Measurements from ENCODE around the gene EYA2.

The EYA2 gene

DNA sequence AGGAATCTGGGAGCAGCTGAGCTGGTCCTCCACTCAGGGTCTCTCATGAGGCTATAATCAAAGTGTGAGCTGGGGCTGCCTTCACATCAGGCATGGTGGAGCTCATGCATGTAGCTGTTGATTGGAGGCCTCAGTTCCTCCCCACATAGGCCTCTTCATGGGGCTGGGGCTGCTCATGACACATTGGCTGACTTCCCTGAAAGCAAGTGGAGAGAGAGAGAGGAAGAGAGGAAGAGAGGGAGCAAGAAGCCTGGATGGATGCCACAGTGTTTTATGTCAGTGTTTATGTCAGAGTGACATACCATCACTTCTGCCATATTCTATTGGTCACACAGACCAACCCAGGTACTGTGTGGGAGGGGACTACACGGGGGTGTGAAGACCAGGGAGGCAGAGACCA, 43.8 kb downstream of the EYA2 start:
- TF ChIP-seq, protein P1, sequence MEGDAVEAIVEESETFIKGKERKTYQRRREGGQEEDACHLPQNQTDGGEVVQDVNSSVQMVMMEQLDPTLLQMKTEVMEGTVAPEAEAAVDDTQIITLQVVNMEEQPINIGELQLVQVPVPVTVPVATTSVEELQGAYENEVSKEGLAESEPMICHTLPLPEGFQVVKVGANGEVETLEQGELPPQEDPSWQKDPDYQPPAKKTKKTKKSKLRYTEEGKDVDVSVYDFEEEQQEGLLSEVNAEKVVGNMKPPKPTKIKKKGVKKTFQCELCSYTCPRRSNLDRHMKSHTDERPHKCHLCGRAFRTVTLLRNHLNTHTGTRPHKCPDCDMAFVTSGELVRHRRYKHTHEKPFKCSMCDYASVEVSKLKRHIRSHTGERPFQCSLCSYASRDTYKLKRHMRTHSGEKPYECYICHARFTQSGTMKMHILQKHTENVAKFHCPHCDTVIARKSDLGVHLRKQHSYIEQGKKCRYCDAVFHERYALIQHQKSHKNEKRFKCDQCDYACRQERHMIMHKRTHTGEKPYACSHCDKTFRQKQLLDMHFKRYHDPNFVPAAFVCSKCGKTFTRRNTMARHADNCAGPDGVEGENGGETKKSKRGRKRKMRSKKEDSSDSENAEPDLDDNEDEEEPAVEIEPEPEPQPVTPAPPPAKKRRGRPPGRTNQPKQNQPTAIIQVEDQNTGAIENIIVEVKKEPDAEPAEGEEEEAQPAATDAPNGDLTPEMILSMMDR (IDR thresholded peaks at IDR 0.05; ENCODE audit: control insufficient read depth, insufficient read depth, low read depth, low read length, missing control alignments) = no peak
- H3K4me3 ChIP-seq (ENCODE audit: control insufficient read depth, low read depth, low read length) = no peak overlapping the region
- no peak for DNase-seq (ENCODE audit: low read depth)

DNA sequence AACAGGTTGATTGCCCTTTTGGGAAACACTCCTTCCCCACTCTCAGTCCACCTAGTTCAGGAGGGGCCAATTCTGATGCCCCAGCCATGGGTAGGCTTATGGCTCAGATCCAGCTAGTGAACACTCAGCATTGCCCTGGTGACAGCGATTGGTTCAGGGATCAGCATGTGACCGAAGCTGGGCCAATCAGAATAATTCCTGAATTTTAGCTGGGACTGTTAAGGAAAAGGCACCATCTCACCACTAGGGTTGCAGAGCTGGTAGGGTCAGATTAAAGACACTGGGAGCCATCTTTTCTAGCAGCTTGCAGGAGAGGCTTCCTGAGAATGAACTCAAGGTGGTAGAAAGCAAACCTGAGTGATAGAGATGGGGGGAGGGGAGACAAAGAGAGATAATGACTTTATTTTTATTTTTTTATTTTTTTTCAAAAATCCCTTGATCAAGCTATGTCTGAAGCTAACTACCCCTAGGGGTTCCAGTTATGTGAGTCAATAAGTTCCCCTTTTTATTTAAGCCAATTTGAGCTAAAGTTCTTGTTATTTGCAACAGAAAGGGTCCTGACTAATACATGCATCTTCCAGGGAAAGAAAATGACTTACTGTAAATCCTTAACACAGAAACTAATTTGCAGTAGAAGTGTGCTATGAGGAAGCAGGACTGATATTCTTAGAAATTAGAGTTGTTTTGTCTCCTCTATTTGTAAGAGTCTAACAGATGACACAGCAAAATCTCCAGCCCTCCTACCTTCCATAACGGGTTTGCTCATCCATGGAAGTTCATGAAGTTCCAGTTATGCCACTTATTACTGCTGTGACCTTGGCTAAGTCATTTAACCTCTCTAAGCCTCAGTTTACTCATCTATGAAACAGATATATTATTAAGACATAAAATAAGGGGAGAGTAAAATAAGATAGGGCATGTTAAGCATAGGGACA, 44.7 kb downstream of the EYA2 start:
- H3K4me3 ChIP-seq (ENCODE audit: control insufficient read depth, low read depth, low read length) = no peak overlapping the region
- DNase-seq (ENCODE audit: low read depth) = no peak
- TF ChIP-seq, protein P1 (IDR thresholded peaks at IDR 0.05; ENCODE audit: control insufficient read depth, insufficient read depth, low read depth, low read length, missing control alignments) = no peak

DNA sequence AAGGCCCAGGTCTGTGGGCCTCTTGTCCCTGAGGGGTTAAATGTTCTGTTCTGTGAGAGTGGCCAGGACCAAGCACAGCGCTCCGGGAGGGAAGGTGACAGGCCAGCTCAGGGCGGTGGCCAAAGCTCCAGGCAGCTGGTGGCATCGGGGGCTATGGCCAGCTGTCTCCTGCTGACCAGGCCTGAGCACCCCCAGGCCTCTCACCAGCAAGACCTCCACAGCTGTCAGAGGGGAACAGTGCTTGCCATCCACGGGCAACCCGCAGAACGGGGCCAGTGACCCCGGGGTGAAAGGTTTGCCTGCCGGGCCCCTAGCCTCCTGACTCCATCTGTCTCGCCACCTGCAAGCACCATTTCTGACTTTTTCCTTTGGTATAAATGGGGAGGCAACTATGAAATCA, 46.0 kb downstream of the EYA2 start:
- TF ChIP-seq, protein P1 (IDR thresholded peaks at IDR 0.05; ENCODE audit: control insufficient read depth, insufficient read depth, low read depth, low read length, missing control alignments) = no peak
- DNase-seq (ENCODE audit: low read depth) = no peak
- H3K4me3 ChIP-seq (ENCODE audit: control insufficient read depth, low read depth, low read length) = no peak overlapping the region

DNA sequence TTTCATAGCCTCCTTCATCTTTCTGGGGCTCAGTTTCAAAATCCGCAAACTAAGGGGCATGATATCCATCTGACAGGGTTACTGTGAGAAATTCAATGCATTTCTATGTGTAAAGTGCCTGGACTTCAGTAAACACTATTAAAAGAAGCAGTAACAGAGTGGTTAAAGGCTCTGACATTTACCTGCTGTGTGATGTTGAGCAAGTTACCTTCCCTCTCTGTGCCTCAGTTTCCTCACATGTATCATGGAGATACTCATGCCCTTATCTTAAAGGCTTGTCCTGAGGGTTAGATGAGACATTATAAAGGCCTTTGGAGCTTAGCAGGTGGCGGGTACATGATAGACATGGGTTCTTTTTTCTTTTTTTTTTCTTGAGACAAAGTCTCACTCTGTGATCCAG, 46.8 kb downstream of the EYA2 start:
- TF ChIP-seq, protein P1 (IDR thresholded peaks at IDR 0.05; ENCODE audit: control insufficient read depth, insufficient read depth, low read depth, low read length, missing control alignments) = no peak
- no peak for DNase-seq (ENCODE audit: low read depth)
- no peak overlapping the region for H3K4me3 ChIP-seq (ENCODE audit: control insufficient read depth, low read depth, low read length)

DNA sequence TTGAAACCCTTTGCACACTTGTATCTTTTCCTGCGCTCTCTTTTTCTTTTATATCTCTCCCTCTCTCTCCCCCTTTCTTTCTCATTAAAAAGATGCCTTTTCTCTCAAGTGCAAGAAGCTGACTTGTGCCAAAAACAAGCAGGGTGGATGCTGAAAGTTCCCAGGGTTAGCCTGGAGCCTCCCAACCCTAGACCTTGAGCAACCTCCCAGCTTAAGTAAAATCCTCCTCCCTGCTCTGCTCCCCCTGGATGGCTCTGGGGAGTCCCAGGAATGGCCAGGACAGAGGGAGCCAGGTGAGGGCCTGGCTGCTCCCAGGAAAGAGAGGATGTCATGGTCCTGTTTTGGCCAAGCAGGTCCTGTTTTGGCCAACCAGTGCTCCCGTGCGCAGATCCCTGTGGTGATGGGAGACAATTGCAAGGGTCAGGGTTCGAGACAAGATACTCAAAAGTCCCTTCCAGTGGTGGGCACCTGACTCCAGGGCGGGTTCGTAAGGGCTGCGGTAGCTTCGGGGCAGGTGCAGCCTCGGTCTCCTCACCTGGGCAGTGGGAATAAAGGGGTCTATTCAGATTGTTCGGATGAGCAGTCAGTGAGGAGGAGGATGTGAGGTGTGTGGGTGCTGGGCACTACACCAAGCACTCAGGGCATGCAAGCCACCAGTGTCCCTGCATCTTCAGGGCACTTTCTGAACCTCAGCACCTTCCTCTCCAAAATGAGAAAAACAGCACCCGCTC, 49.4 kb downstream of the EYA2 start:
- H3K4me3 ChIP-seq (ENCODE audit: control insufficient read depth, low read depth, low read length) = no peak overlapping the region
- TF ChIP-seq, protein P1 (IDR thresholded peaks at IDR 0.05; ENCODE audit: control insufficient read depth, insufficient read depth, low read depth, low read length, missing control alignments) = no peak
- DNase-seq (ENCODE audit: low read depth) = no peak

DNA sequence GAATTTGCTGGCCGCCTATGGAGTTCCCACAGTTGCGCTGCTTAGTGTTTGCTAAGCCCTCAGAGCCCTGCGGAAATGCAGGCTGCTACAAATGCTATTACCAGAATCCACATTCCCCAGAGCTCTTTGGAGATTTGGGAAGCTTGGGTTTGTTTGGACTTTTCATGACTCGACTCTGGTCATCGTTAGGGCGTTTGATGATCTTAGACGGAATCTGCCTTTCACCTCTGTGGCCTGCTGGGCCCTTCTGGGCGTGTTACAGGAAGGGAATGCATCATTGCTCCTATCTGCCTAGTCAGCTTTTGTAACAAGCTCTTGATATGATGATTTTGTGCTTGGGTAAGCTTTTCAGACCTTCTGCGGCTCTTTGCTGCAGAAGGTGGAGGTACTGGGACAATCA, 50.8 kb downstream of the EYA2 start:
- no peak for DNase-seq (ENCODE audit: low read depth)
- no peak overlapping the region for H3K4me3 ChIP-seq (ENCODE audit: control insufficient read depth, low read depth, low read length)
- TF ChIP-seq, protein P1 (IDR thresholded peaks at IDR 0.05; ENCODE audit: control insufficient read depth, insufficient read depth, low read depth, low read length, missing control alignments) = no peak
